ENCODE measurements around the gene SPEF1. TPM values are rescaled to one million over a fixed set of nuclear protein-coding genes. Genes with fewer than 3 reads are reported as not detected.

The SPEF1 gene
- total RNA-seq, 2 experiments from 2014 or later = not detected

GRCh38 chr20:3767110-3767426, 14.2 kb downstream of the SPEF1 start:
- peaks cover 37% of the 10 kb centered on the region for H3K4me1 ChIP-seq (ENCODE audit: insufficient read depth, low read length)
- intact Hi-C loops (cut with DNase I, micrococcal nuclease) = loop anchor here (1.0 to 5.0 kb wide), 6 partner anchors 45 to 320 kb away; partner anchors contain the start of genes MAVS (in 1 of the 2) and RNF24 (in 1 of the 2)
- peak overlapping the region; percentile 87 for H3K4me3 ChIP-seq (ENCODE audit: low read length)
- H3K9me3 ChIP-seq (ENCODE audit: control insufficient read depth in 1 of 2, insufficient read depth in 1 of 2, low read length in 2 of 2) = no peaks in the 10 kb centered on the region
- DNase-seq (peak in 4 of 14 experiments; percentile 38 to 60 (median 42)), ATAC-seq (ENCODE audit: poor library complexity) (no peak)
- H3K4me3 Mint-ChIP-seq = peak overlapping the region; percentile 88
- POLR2A ChIA-PET = interaction anchor here (0.7 to 3.6 kb wide), 13 partner anchors 9 to 1297 kb away, joined by 3 to 51 read pairs (median 8); partner anchors contain the start of genes AP5S1, CDC25B, CENPB and SNRPB
- CTCF ChIA-PET = interaction anchor here (1.3 to 2.4 kb wide), 7 partner anchors 15 to 91 kb away, joined by 5 to 25 read pairs (median 8); partner anchors contain the start of genes CDC25B and CENPB
- no peak overlapping the region for H3K27ac ChIP-seq (ENCODE audit: low read depth in 1 of 2, low read length in 2 of 2)
- H3K36me3 Mint-ChIP-seq (ENCODE audit: low read depth) = no peaks in the 10 kb centered on the region
- TF ChIP-seq, protein P1, sequence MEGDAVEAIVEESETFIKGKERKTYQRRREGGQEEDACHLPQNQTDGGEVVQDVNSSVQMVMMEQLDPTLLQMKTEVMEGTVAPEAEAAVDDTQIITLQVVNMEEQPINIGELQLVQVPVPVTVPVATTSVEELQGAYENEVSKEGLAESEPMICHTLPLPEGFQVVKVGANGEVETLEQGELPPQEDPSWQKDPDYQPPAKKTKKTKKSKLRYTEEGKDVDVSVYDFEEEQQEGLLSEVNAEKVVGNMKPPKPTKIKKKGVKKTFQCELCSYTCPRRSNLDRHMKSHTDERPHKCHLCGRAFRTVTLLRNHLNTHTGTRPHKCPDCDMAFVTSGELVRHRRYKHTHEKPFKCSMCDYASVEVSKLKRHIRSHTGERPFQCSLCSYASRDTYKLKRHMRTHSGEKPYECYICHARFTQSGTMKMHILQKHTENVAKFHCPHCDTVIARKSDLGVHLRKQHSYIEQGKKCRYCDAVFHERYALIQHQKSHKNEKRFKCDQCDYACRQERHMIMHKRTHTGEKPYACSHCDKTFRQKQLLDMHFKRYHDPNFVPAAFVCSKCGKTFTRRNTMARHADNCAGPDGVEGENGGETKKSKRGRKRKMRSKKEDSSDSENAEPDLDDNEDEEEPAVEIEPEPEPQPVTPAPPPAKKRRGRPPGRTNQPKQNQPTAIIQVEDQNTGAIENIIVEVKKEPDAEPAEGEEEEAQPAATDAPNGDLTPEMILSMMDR (IDR thresholded peaks at IDR 0.05) = no peak
- no peaks in the 10 kb centered on the region for H3K36me3 ChIP-seq (ENCODE audit: insufficient read depth, low read length)
- H3K27me3 Mint-ChIP-seq = no peaks in the 10 kb centered on the region
- H3K27ac Mint-ChIP-seq = peak overlapping the region; percentile 59
- peaks cover 26% of the 10 kb centered on the region for H3K4me1 Mint-ChIP-seq (ENCODE audit: low read depth)
- no peaks in the 10 kb centered on the region for H3K9me3 Mint-ChIP-seq
- H3K27me3 ChIP-seq (ENCODE audit: control insufficient read depth in 1 of 2, insufficient read depth in 2 of 2, low read length in 2 of 2) = no peaks in the 10 kb centered on the region

DNA sequence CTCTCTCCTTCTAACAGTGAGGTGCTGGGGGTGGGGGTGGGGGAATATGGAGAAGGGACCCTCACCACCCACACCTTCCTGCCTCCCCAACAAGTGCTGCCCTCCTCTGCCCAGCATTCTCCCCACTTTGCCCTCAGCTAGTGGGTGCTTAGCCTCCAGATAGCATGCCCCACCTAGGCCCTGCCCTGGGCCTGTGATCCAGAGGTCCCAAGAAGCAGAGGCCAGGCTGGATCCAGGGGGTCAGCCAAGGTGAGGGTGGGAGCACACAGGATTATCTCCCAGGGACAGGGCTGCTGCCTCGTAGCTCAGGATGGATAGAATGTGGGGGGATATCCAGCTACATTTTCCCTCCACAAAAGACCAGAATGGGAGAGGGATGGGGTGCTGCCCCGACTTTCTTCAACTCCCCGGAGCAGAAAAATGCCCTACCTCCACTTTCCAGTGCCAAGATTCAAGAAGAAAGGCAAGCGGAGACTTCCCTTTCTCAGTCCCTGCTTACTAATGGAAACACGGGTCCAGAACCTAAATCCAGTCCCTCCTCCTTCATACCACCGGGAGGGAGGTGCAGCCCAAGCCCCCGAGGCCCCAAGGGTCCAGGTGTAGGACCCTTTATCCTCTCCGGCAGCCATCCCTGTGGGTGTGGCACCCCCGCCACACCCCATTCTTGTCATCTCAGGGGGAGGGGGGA, 14.7 kb downstream of the SPEF1 start:
- peaks cover 26% of the 10 kb centered on the region for H3K4me1 Mint-ChIP-seq (ENCODE audit: low read depth)
- no peaks in the 10 kb centered on the region for H3K36me3 ChIP-seq (ENCODE audit: insufficient read depth, low read length)
- H3K9me3 ChIP-seq (ENCODE audit: control insufficient read depth in 1 of 2, insufficient read depth in 1 of 2, low read length in 2 of 2) = no peaks in the 10 kb centered on the region
- H3K27ac Mint-ChIP-seq = peak overlapping the region; percentile 59
- ChIA-PET POLR2A (interaction anchor here (0.6 to 3.6 kb wide), 6 partner anchors 11 to 54 kb away, joined by 3 to 51 read pairs (median 33); partner anchors contain the start of genes AP5S1 and CENPB), CTCF (interaction anchor here (1.4 to 2.4 kb wide), 4 partner anchors 12 to 88 kb away, joined by 3 to 25 read pairs (median 8); no protein-coding TSS in a partner anchor)
- intact Hi-C loops (cut with DNase I, micrococcal nuclease) = loop anchor here (1.0 to 5.0 kb wide), 6 partner anchors 46 to 321 kb away; partner anchors contain the start of genes MAVS (in 1 of the 2) and RNF24 (in 1 of the 2)
- ATAC-seq (ENCODE audit: poor library complexity) (no peak), DNase-seq (peak in 1 of 14 experiments; percentile 27)
- peak overlapping the region; percentile 87 for H3K4me3 ChIP-seq (ENCODE audit: low read length)
- TF ChIP-seq, protein P1 (IDR thresholded peaks at IDR 0.05) = no peak
- H3K4me1 ChIP-seq (ENCODE audit: insufficient read depth, low read length) = peaks cover 37% of the 10 kb centered on the region
- H3K27me3 Mint-ChIP-seq = no peaks in the 10 kb centered on the region
- H3K4me3 Mint-ChIP-seq = peak overlapping the region; percentile 88
- no peak overlapping the region for H3K27ac ChIP-seq (ENCODE audit: low read depth in 1 of 2, low read length in 2 of 2)
- no peaks in the 10 kb centered on the region for H3K36me3 Mint-ChIP-seq (ENCODE audit: low read depth)
- H3K9me3 Mint-ChIP-seq = no peaks in the 10 kb centered on the region
- H3K27me3 ChIP-seq (ENCODE audit: control insufficient read depth in 1 of 2, insufficient read depth in 2 of 2, low read length in 2 of 2) = no peaks in the 10 kb centered on the region

- Histone ChIP-seq H3K9me3 (ENCODE audit: control insufficient read depth in 1 of 2, insufficient read depth in 1 of 2, low read length in 2 of 2) (no peaks in the 10 kb centered on the region), H3K36me3 (ENCODE audit: insufficient read depth, low read length) (no peaks in the 10 kb centered on the region), H3K4me1 (ENCODE audit: insufficient read depth, low read length) (peaks cover 37% of the 10 kb centered on the region), H3K27ac (ENCODE audit: low read depth in 1 of 2, low read length in 2 of 2) (no peak overlapping the region), H3K4me3 (ENCODE audit: low read length) (no peak overlapping the region), H3K27me3 (ENCODE audit: control insufficient read depth in 1 of 2, insufficient read depth in 2 of 2, low read length in 2 of 2) (no peaks in the 10 kb centered on the region)
- peak overlapping the region; percentile 42 for H3K4me3 Mint-ChIP-seq
- no peak for DNase-seq
- H3K9me3 Mint-ChIP-seq = no peaks in the 10 kb centered on the region
- H3K27ac Mint-ChIP-seq = no peak overlapping the region
- ATAC-seq (ENCODE audit: poor library complexity) = no peak
- CTCF ChIA-PET = interaction anchor here (0.7 to 1.4 kb wide), 4 partner anchors 13 to 90 kb away, joined by 3 read pairs; partner anchors contain the start of gene SPEF1
- H3K4me1 Mint-ChIP-seq (ENCODE audit: low read depth) = peaks cover 26% of the 10 kb centered on the region
- intact Hi-C loops (cut with DNase I, micrococcal nuclease) = loop anchor here (5.0 kb wide), 5 partner anchors 47 to 322 kb away; partner anchors contain the start of genes MAVS (in 1 of the 2) and RNF24 (in 1 of the 2)
- no peaks in the 10 kb centered on the region for H3K27me3 Mint-ChIP-seq
- no peaks in the 10 kb centered on the region for H3K36me3 Mint-ChIP-seq (ENCODE audit: low read depth)
- POLR2A ChIA-PET = interaction anchor here (0.6 kb wide), 1 partner anchor 12 kb away, joined by 3 read pairs; no protein-coding TSS in a partner anchor
- TF ChIP-seq, protein P1 (IDR thresholded peaks at IDR 0.05) = no peak
Observed at GRCh38 chr20:3765171-3765882, 15.9 kb downstream of the SPEF1 start.
